Hepatocyte (in vitro differentiated cells): ENCODE results near the gene COL20A1. TPM values are rescaled to one million over a fixed set of nuclear protein-coding genes. Genes with fewer than 3 reads are reported as not detected.

Source experiments
- DNase-seq: peaks from one replicate; pipeline ENCODE4 v3.0.0-alpha.2; 2016; ENCODE audit warnings: low spot score
- H2AFZ ChIP-seq: fragments of 200-600 bp; sonication (generic); 2 replicates; pipeline ENCODE4 v1.6.0; 2016; ENCODE audit warnings: antibody characterized with exemption, mild to moderate bottlenecking
- H3K27ac ChIP-seq: fragments of 200-600 bp; sonication (generic); 2 replicates; pipeline ENCODE4 v1.5.1; 2016; ENCODE audit warnings: mild to moderate bottlenecking
- H3K27me3 ChIP-seq: fragments of 200-600 bp; sonication (generic); 2 replicates; pipeline ENCODE4 v1.6.1; 2016
- H3K36me3 ChIP-seq: fragments of 200-600 bp; sonication (generic); replicated peaks from 2 replicates; pipeline ENCODE4 v1.5.1; 2016; ENCODE audit warnings: low read depth; ENCODE audit not compliant: insufficient read depth
- H3K4me1 ChIP-seq: fragments of 200-600 bp; sonication (generic); 2 replicates; pipeline ENCODE4 v1.5.1; 2016; ENCODE audit warnings: mild to moderate bottlenecking, moderate library complexity; ENCODE audit not compliant: insufficient read depth
- H3K4me2 ChIP-seq: fragments of 200-600 bp; sonication (generic); 2 replicates; pipeline ENCODE4 v1.6.0; 2016
- H3K4me3 ChIP-seq: fragments of 200-600 bp; sonication (generic); 2 replicates; pipeline ENCODE4 v1.5.1; 2016; ENCODE audit warnings: mild to moderate bottlenecking
- H3K79me2 ChIP-seq: fragments of 200-600 bp; sonication (generic); 2 replicates; pipeline ENCODE4 v1.6.0; 2017; ENCODE audit warnings: mild to moderate bottlenecking
- H3K9me2 ChIP-seq: fragments of 200-600 bp; sonication (generic); replicated peaks from 2 replicates; pipeline ENCODE4 v1.6.0; 2017; ENCODE audit warnings: mild to moderate bottlenecking; ENCODE audit not compliant: insufficient read depth
- H3K9me3 ChIP-seq: fragments of 200-600 bp; sonication (generic); 2 replicates; pipeline ENCODE4 v1.5.1; 2016; ENCODE audit warnings: low read depth, mild to moderate bottlenecking
- H4K20me1 ChIP-seq: fragments of 200-600 bp; sonication (generic); 2 replicates; pipeline ENCODE4 v1.6.0; 2016; ENCODE audit warnings: mild to moderate bottlenecking; ENCODE audit not compliant: insufficient read depth, poor library complexity, severe bottlenecking
- EZH2 ChIP-seq: fragments of 200-600 bp; sonication (generic); IDR thresholded peaks from 2 replicates; pipeline ENCODE4 v1.6.1; 2016; ENCODE audit warnings: antibody characterized with exemption, mild to moderate bottlenecking, borderline replicate concordance
- EZH2phosphoT487 ChIP-seq: fragments of 200-600 bp; sonication (generic); IDR thresholded peaks from one replicate; pipeline ENCODE4 v1.6.1; 2018; ENCODE audit warnings: antibody characterized with exemption, mild to moderate bottlenecking, low read depth, moderate library complexity; ENCODE audit not compliant: unreplicated experiment, severe bottlenecking
- WGBS: methylation state at CpG from one replicate; pipeline ENCODE4 v1.1.6; 2016; ENCODE audit warnings: low lambda C conversion rate; ENCODE audit errors: missing lambda C conversion rate; 5-methylcytosine and 5-hydroxymethylcytosine counted together
- polyA plus RNA-seq: library from polyadenylated mRNA; unstranded; fragments of >200 nt; fragmentation: Nextera tagmentation; extraction: Ambion mirVana; gene quantifications from 2 replicates; pipeline ENCODE4 v1.2.1, GENCODE V29; 2016
- total RNA-seq: library from RNA; depleted of rRNA; stranded (reverse); fragments of >200 nt; gene quantifications from 2 replicates; pipeline ENCODE4 v1.2.3, GENCODE V29; 2014
- TF ChIP-seq, protein P1 (sequence below): fragments of 200-600 bp; sonication (generic); IDR thresholded peaks from 2 replicates; pipeline ENCODE4 v1.5.1; 2016; ENCODE audit warnings: antibody characterized with exemption, mild to moderate bottlenecking; ENCODE audit not compliant: poor library complexity

Gene COL20A1
- total and polyA plus RNA-seq, 2 experiments from 2014 or later, result not detected

DNA sequence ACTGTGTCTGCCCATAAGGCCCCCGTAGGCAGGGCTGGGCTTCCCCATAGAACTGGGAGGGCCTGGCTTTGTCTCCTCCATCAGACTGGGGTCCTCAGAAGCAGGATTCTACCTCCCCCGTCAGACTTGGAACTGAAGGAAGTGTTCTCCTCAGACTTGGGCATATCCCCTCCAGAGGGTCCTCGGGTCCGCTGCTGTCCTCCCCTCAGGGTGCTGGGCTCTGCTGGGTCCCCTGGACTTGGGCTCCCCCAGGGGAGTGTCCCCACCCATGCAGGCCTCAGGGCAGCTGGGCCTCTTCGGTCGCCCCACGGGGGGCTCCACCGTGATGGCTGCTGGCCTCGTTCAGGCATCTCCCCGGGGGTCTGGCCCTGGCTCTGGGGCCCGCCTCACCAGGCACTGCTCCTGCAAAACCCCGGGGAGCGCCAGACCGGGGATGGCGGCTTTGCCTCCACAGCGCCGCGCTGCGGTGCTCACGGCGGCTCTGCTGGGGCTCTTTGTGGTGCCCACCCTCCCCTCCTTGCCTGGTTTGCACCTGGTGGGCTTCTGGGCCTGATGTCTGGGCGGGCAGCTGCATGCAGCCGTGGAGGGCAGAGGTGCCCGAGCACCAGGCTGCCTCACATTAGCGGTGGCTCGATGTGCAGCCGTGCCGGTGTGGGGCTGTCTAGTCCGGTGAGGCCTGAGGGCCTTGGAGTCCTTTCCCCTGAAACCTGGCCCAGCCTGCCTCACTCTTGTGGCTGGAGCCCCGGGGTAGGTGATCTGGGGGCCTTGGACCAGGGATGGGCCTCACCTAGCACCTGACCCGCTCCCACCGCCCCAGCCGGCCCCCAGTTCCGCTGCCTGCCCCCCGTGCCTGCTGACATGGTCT lies 13.9 kb downstream of the COL20A1 start:
- Histone ChIP-seq H3K9me2 (no peaks in the 10 kb centered on the region), H3K4me1 (no peaks in the 10 kb centered on the region), H3K9me3 (no peaks in the 10 kb centered on the region), H3K4me2 (no peak overlapping the region), H2AFZ (no peak overlapping the region), H3K27ac (no peak overlapping the region), H3K27me3 (no peaks in the 10 kb centered on the region), H3K36me3 (no peaks in the 10 kb centered on the region), H4K20me1 (no peaks in the 10 kb centered on the region), H3K4me3 (no peak overlapping the region), H3K79me2 (no peaks in the 10 kb centered on the region)
- 92% methylated on average over 33 of the region's 35 CpGs for WGBS
- TF ChIP-seq, protein P1, sequence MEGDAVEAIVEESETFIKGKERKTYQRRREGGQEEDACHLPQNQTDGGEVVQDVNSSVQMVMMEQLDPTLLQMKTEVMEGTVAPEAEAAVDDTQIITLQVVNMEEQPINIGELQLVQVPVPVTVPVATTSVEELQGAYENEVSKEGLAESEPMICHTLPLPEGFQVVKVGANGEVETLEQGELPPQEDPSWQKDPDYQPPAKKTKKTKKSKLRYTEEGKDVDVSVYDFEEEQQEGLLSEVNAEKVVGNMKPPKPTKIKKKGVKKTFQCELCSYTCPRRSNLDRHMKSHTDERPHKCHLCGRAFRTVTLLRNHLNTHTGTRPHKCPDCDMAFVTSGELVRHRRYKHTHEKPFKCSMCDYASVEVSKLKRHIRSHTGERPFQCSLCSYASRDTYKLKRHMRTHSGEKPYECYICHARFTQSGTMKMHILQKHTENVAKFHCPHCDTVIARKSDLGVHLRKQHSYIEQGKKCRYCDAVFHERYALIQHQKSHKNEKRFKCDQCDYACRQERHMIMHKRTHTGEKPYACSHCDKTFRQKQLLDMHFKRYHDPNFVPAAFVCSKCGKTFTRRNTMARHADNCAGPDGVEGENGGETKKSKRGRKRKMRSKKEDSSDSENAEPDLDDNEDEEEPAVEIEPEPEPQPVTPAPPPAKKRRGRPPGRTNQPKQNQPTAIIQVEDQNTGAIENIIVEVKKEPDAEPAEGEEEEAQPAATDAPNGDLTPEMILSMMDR, result no peak
- TF ChIP-seq EZH2 (no peak), EZH2phosphoT487 (no peak)
- no peak for DNase-seq

DNA sequence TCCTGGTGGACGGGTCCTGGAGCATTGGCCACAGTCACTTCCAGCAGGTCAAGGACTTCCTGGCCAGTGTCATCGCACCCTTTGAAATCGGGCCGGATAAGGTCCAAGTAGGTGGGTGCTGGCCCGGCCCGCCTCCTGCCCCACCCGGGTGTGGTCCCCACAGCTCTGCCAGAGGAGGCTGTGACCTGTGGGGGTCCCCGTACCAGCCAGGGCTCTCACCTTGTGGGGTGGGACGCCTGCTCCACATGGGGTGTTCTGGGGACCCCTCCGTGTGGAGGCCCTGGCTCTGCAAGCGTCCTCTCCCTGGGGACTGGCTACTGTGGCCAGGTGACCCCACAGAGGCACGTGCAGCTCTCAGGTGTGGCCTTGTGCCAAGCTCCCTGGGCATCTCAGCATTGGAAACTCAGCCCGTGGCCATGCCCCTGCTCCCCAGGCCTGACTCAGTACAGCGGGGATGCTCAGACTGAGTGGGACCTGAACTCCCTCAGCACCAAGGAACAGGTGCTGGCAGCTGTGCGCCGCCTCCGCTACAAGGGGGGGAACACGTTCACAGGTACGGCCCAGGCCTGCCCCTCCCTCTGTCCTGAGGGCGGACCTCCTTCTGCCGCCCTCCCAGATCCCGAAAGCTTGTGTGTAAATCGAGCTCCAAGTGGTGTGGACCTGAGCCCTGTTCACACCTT lies 14.7 kb downstream of the COL20A1 start:
- no peak overlapping the region for H3K4me2 ChIP-seq
- no peaks in the 10 kb centered on the region for H3K79me2 ChIP-seq
- no peaks in the 10 kb centered on the region for H3K27me3 ChIP-seq
- no peaks in the 10 kb centered on the region for H3K36me3 ChIP-seq
- no peaks in the 10 kb centered on the region for H3K9me2 ChIP-seq
- no peaks in the 10 kb centered on the region for H4K20me1 ChIP-seq
- H3K4me1 ChIP-seq, result no peaks in the 10 kb centered on the region
- 85% methylated on average over 22 of the region's 23 CpGs for WGBS
- TF ChIP-seq, protein P1, result no peak
- TF ChIP-seq EZH2 (no peak), EZH2phosphoT487 (no peak)
- no peak overlapping the region for H3K4me3 ChIP-seq
- H3K9me3 ChIP-seq, result no peaks in the 10 kb centered on the region
- no peak overlapping the region for H2AFZ ChIP-seq
- H3K27ac ChIP-seq, result no peak overlapping the region
- DNase-seq, result no peak

DNA sequence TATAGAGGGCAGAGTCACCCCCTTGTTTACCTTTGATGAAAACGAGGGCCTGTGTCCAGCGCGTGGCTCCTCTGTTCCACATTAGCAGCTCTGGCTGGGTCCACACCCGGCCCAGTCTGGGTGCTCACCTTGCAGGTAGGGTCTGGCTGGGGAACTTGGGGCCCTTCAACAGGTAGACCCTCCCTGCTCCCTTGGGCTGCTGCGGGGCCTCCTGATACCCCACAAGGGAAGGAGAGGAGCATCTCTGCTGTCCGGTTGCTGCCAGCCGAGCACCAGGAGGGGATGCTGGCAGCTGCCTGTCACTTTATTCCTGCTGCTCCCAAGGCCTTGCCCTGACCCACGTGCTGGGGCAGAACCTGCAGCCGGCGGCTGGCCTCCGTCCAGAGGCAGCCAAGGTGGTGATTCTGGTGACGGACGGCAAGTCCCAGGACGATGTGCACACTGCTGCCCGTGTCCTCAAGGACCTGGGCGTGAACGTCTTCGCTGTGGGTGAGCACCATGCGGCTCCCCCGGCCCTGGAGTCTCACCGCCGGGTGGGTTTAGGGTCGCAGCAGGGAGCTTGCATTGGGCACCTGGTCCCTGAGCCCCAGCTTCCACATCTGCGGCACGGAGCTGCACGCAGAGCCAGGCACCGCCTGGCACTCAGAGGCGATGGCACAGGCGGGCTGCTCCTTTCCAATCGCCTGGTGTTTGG lies 15.4 kb downstream of the COL20A1 start:
- TF ChIP-seq EZH2phosphoT487, result no peak
- no peak overlapping the region for H3K4me2 ChIP-seq
- H2AFZ ChIP-seq, result no peak overlapping the region
- no peak overlapping the region for H3K27ac ChIP-seq
- no peaks in the 10 kb centered on the region for H3K9me3 ChIP-seq
- DNase-seq, result no peak
- no peaks in the 10 kb centered on the region for H4K20me1 ChIP-seq
- 88% methylated on average over 27 of the region's 30 CpGs for WGBS
- H3K4me3 ChIP-seq, result no peak overlapping the region
- no peaks in the 10 kb centered on the region for H3K27me3 ChIP-seq
- H3K4me1 ChIP-seq, result no peaks in the 10 kb centered on the region
- no peaks in the 10 kb centered on the region for H3K9me2 ChIP-seq
- H3K36me3 ChIP-seq, result no peaks in the 10 kb centered on the region
- H3K79me2 ChIP-seq, result no peaks in the 10 kb centered on the region
